OCI-LY7 (cell line): Measurements from ENCODE around the gene B3GAT1. TPM values are rescaled to one million over a fixed set of nuclear protein-coding genes. Genes with fewer than 3 reads are reported as not detected.

Experiments used
- BruUV-seq: library from RNA; stranded (reverse); fragments of 400-500 nt; replicated peaks from 2 replicates; lab custom pipeline; 2021; lab: Mats Ljungman, UMichigan
- CTCF ChIA-PET: fragments of 300-600 bp; sonication (Branson Sonifier 250); formaldehyde crosslinking; loops from one replicate; lab custom pipeline; 2022; ENCODE audit warnings: antibody characterized with exemption; ENCODE audit not compliant: unreplicated experiment; lab: Charles Lee
- POLR2A ChIA-PET: fragments of 300-600 bp; sonication (Branson Sonifier 250); formaldehyde crosslinking; loops from one replicate; lab custom pipeline; 2022; ENCODE audit warnings: antibody characterized with exemption; lab: Charles Lee
- DNase-seq: peaks from one replicate; pipeline ENCODE4 v3.0.0-alpha.2; 2015; ENCODE audit warnings: low spot score
- H2AFZ ChIP-seq: fragments of 200-600 bp; sonication (generic), shearing (Covaris generic); 2 replicates; pipeline ENCODE4 v1.6.1; 2014; ENCODE audit warnings: mild to moderate bottlenecking, antibody characterized with exemption, low read length, moderate library complexity
- H3K27ac ChIP-seq: fragments of 200-600 bp; sonication (generic); 2 replicates; pipeline ENCODE4 v1.5.1; 2014; ENCODE audit warnings: mixed run types, low read depth, mild to moderate bottlenecking, moderate library complexity, low read length, inconsistent platforms; ENCODE audit not compliant: poor library complexity, severe bottlenecking
- H3K36me3 ChIP-seq: fragments of 200-600 bp; sonication (generic); 2 replicates; pipeline ENCODE4 v1.6.1; 2014; ENCODE audit warnings: mild to moderate bottlenecking, antibody characterized with exemption, low read length, moderate library complexity, mixed read lengths; ENCODE audit not compliant: insufficient read depth
- H3K4me1 ChIP-seq: fragments of 200-600 bp; sonication (generic); 2 replicates; pipeline ENCODE4 v1.5.1; 2014; ENCODE audit warnings: mild to moderate bottlenecking, low read length; ENCODE audit not compliant: insufficient read depth, poor library complexity, severe bottlenecking
- H3K4me2 ChIP-seq: fragments of 200-600 bp; sonication (generic); 2 replicates; pipeline ENCODE4 v1.6.1; 2014; ENCODE audit warnings: mild to moderate bottlenecking, low read length
- H3K4me3 ChIP-seq: fragments of 200-600 bp; sonication (generic); 2 replicates; pipeline ENCODE4 v1.5.1; 2014; ENCODE audit warnings: mild to moderate bottlenecking, low read depth, low read length; ENCODE audit not compliant: poor library complexity, severe bottlenecking
- H3K79me2 ChIP-seq: fragments of 200-600 bp; sonication (generic); 2 replicates; pipeline ENCODE4 v1.6.1; 2016; ENCODE audit warnings: low read depth, mild to moderate bottlenecking, low read length, moderate library complexity, mixed read lengths; ENCODE audit not compliant: insufficient read depth
- H3K9me2 ChIP-seq: fragments of 200-600 bp; sonication (generic); 2 replicates; pipeline ENCODE4 v1.6.1; 2016; ENCODE audit warnings: mild to moderate bottlenecking, low read length, mixed read lengths; ENCODE audit not compliant: insufficient read depth
- H3K9me3 ChIP-seq: fragments of 200-600 bp; sonication (generic); 2 replicates; pipeline ENCODE4 v1.6.1; 2014; ENCODE audit warnings: mild to moderate bottlenecking, mixed run types, low read length, mixed read lengths
- H4K20me1 ChIP-seq: fragments of 200-600 bp; sonication (generic); 2 replicates; pipeline ENCODE4 v1.6.1; 2014; ENCODE audit warnings: mild to moderate bottlenecking, antibody characterized with exemption, low read length, moderate library complexity, mixed read lengths; ENCODE audit not compliant: insufficient read depth
- EZH2phosphoT487 ChIP-seq: fragments of 200-600 bp; sonication (generic); IDR thresholded peaks from 2 replicates; pipeline ENCODE4 v1.6.1; 2018; ENCODE audit warnings: low read depth, borderline replicate concordance, mild to moderate bottlenecking, mixed run types, antibody characterized with exemption, low read length, moderate library complexity, mixed read lengths
- intact Hi-C: fragments of 100-400 bp; cut with micrococcal nuclease; formaldehyde crosslinking; loops from one replicate; pipeline ENCODE4 v1.10.0; 2022; ENCODE audit not compliant: unreplicated experiment
- total RNA-seq, 2 experiments: library from RNA; depleted of rRNA in 1 of 2; stranded (reverse); fragments of >200 nt in 1 of 2; shearing (Covaris generic) in 1 of 2; gene quantifications; 2 replicates each; pipeline ENCODE4 v1.2.3, GENCODE V29; 2014 to 2022
- TF ChIP-seq, protein P1 (sequence below): fragments of 200-600 bp; sonication (generic); conservative IDR thresholded peaks from 2 replicates; pipeline ENCODE4 v1.5.1; 2014; ENCODE audit warnings: mild to moderate bottlenecking, antibody characterized with exemption, low read length, moderate library complexity, mixed read lengths

B3GAT1 gene
- total RNA-seq, 2 experiments from 2014 or later, result not detected

DNA sequence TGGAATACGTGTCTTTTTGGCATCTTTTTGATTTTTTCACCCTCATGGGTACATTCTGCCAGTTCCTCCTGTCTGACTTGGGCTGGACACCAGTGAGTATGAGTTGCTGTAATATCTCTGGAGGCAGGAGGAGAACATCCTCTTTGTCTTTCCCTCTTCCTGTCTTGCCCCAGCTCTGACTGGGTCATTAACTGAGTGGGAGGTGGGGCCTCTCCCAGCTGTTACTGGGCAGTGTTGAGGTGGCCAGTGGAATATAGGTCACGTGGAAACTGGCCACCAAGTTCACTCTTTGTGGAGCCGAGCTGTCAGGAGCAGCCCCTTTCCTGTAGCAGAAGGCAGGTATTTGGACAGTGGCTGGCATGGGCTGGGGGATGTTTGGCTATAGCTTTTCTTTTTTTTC, 78.1 kb downstream of the B3GAT1 start:
- no peak for DNase-seq
- BruUV-seq, result no TSS peak
- Histone ChIP-seq H3K4me2 (no peak overlapping the region), H3K36me3 (no peaks in the 10 kb centered on the region), H3K4me3 (no peak overlapping the region), H4K20me1 (no peaks in the 10 kb centered on the region), H3K27ac (no peak overlapping the region), H3K4me1 (no peaks in the 10 kb centered on the region), H3K79me2 (no peaks in the 10 kb centered on the region), H2AFZ (no peak overlapping the region), H3K9me3 (no peaks in the 10 kb centered on the region), H3K9me2 (no peaks in the 10 kb centered on the region)
- intact Hi-C loops, result no loop called here
- ChIA-PET CTCF (no interaction called here), POLR2A (no interaction called here)
- no peak for TF ChIP-seq EZH2phosphoT487
- TF ChIP-seq, protein P1, sequence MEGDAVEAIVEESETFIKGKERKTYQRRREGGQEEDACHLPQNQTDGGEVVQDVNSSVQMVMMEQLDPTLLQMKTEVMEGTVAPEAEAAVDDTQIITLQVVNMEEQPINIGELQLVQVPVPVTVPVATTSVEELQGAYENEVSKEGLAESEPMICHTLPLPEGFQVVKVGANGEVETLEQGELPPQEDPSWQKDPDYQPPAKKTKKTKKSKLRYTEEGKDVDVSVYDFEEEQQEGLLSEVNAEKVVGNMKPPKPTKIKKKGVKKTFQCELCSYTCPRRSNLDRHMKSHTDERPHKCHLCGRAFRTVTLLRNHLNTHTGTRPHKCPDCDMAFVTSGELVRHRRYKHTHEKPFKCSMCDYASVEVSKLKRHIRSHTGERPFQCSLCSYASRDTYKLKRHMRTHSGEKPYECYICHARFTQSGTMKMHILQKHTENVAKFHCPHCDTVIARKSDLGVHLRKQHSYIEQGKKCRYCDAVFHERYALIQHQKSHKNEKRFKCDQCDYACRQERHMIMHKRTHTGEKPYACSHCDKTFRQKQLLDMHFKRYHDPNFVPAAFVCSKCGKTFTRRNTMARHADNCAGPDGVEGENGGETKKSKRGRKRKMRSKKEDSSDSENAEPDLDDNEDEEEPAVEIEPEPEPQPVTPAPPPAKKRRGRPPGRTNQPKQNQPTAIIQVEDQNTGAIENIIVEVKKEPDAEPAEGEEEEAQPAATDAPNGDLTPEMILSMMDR, result no peak

DNA sequence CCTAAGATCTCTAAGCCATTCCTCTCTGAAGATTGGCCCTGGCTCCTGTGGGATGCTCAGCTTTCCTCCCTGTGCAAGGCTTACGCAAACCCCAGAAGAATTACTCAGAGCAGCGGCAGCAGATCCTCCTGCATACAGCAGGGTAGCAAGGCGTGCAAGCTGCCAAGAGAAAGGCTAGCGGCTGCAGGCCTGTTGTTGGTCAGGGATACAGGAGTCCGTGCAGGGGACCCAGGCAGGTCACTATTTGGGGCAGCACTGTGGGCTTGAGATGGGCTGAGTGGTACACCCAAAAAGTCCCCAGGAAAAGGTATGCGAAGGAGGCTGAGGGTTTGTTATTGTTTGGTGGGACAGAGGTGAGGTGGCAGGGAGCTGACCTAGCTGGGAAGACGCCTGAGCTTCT, 78.7 kb downstream of the B3GAT1 start:
- POLR2A ChIA-PET, result no interaction called here
- H3K9me3 ChIP-seq, result no peaks in the 10 kb centered on the region
- DNase-seq, result no peak
- H3K27ac ChIP-seq, result no peak overlapping the region
- CTCF ChIA-PET, result no interaction called here
- intact Hi-C loops, result no loop called here
- H4K20me1 ChIP-seq, result no peaks in the 10 kb centered on the region
- no peak overlapping the region for H3K4me2 ChIP-seq
- no TSS peak for BruUV-seq
- TF ChIP-seq, protein P1, result no peak
- TF ChIP-seq EZH2phosphoT487, result no peak
- no peaks in the 10 kb centered on the region for H3K9me2 ChIP-seq
- no peak overlapping the region for H2AFZ ChIP-seq
- no peaks in the 10 kb centered on the region for H3K79me2 ChIP-seq
- no peak overlapping the region for H3K4me3 ChIP-seq
- no peaks in the 10 kb centered on the region for H3K36me3 ChIP-seq
- no peaks in the 10 kb centered on the region for H3K4me1 ChIP-seq

DNA sequence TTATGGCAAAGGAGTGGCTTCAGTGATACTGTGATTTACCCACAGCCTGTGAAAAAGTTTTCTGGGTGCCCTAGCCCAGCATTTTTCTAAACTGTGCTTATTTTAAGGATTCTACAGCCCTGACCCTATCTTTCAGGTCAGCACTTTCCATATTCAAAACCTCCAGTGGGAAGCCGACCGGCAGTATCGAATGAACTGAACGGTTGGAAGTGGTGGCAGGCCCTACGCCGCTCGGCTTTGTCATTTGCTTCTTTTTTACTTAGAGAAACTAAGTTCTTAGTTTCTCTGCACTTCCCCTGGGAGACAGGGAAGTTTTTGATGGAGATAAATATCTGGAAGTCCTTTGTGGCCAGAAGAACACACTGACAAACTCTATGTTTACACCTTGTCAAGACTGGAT, 79.3 kb downstream of the B3GAT1 start:
- H4K20me1 ChIP-seq, result no peaks in the 10 kb centered on the region
- no peak overlapping the region for H3K27ac ChIP-seq
- H3K4me3 ChIP-seq, result no peak overlapping the region
- intact Hi-C loops, result no loop called here
- H3K9me3 ChIP-seq, result no peaks in the 10 kb centered on the region
- ChIA-PET POLR2A (no interaction called here), CTCF (no interaction called here)
- no TSS peak for BruUV-seq
- H3K4me2 ChIP-seq, result no peak overlapping the region
- no peak overlapping the region for H2AFZ ChIP-seq
- no peaks in the 10 kb centered on the region for H3K4me1 ChIP-seq
- DNase-seq, result no peak
- no peaks in the 10 kb centered on the region for H3K36me3 ChIP-seq
- TF ChIP-seq EZH2phosphoT487, result no peak
- TF ChIP-seq, protein P1, result no peak
- no peaks in the 10 kb centered on the region for H3K79me2 ChIP-seq
- H3K9me2 ChIP-seq, result no peaks in the 10 kb centered on the region
